HG02885 (cell line): ENCODE results near the gene NPR2.

ENCODE experiments used
- ATAC-seq: cut with Tn5 transposase; IDR thresholded peaks from one replicate; pipeline ENCODE4 v1.9.1; 2021; ENCODE audit warnings: mild to moderate bottlenecking; ENCODE audit not compliant: unreplicated experiment, poor library complexity

NPR2 gene

GRCh38 chr9:35828716-35829083, 37.3 kb downstream of the NPR2 start, which contains the start of gene FAM221B:
Gene FAM221B (minus strand): TSS chr9:35828732. CDS start chr9:35826161, 2,571 bp downstream.
- no peak for ATAC-seq

GRCh38 chr9:35829084-35829763, 37.8 kb downstream of the NPR2 start, which contains the start of gene TMEM8B:
Gene TMEM8B (plus strand): TSS chr9:35829228. CDS start chr9:35829448, 220 bp downstream.
- ATAC-seq, result peak; percentile 80

- no peak for ATAC-seq
Observed at GRCh38 chr9:35829764-35830096, 38.3 kb downstream of the NPR2 start.

- ATAC-seq, result no peak
Observed at GRCh38 chr9:35831040-35831439, 39.6 kb downstream of the NPR2 start.

GRCh38 chr9:35832814-35833213, 41.4 kb downstream of the NPR2 start:
- ATAC-seq, result no peak

GRCh38 chr9:35834260-35835215, 43.1 kb downstream of the NPR2 start:
- ATAC-seq, result no peak

- no peak for ATAC-seq
Observed at GRCh38 chr9:35835216-35835632, 43.8 kb downstream of the NPR2 start.

GRCh38 chr9:35835766-35836165, 44.4 kb downstream of the NPR2 start:
- no peak for ATAC-seq

- ATAC-seq, result no peak
Observed at GRCh38 chr9:35836595-35836994, 45.2 kb downstream of the NPR2 start.

- no peak for ATAC-seq
Observed at GRCh38 chr9:35839926-35840325, 48.5 kb downstream of the NPR2 start.

- ATAC-seq, result no peak
Observed at GRCh38 chr9:35840881-35841644, 49.7 kb downstream of the NPR2 start.

GRCh38 chr9:35841645-35841900, 50.2 kb downstream of the NPR2 start:
- no peak for ATAC-seq

GRCh38 chr9:35842020-35842745, 50.8 kb downstream of the NPR2 start:
- ATAC-seq, result no peak

GRCh38 chr9:35842795-35843194, 51.4 kb downstream of the NPR2 start:
- peak; percentile 86 for ATAC-seq

- ATAC-seq, result no peak
Observed at GRCh38 chr9:35844628-35845270, 53.4 kb downstream of the NPR2 start.

GRCh38 chr9:35845824-35846771, 54.7 kb downstream of the NPR2 start:
- no peak for ATAC-seq

GRCh38 chr9:35847792-35848572, 56.6 kb downstream of the NPR2 start:
- ATAC-seq, result peak; percentile 90

GRCh38 chr9:35852267-35852815, 61.0 kb downstream of the NPR2 start:
- ATAC-seq, result no peak
